RWPE1 (cell line): ENCODE results near the gene SALL1.

ENCODE experiments used
- CTCF ChIA-PET: fragments of 350-600 bp; sonication (Branson Sonifier 250); formaldehyde crosslinking; extraction: SDS; loops from one replicate; lab custom pipeline; 2021; lab: Yijun Ruan, JAX
- POLR2A ChIA-PET: fragments of 400-600 bp; formaldehyde crosslinking; extraction: SDS; loops from one replicate; lab custom pipeline; 2020; ENCODE audit warnings: antibody characterized with exemption; ENCODE audit not compliant: low non-redundant PET; lab: Yijun Ruan, JAX
- DNase-seq: peaks from one replicate; pipeline ENCODE4 v3.0.0; 2012; ENCODE audit warnings: low spot score
- H3K27ac ChIP-seq: fragments of 450-650 bp; 2 replicates; pipeline ENCODE4 v1.5.1; 2017
- CTCF ChIP-seq: fragments of 450-650 bp; conservative IDR thresholded peaks from 2 replicates; pipeline ENCODE4 v1.5.1; 2017; ENCODE audit warnings: low read depth, mild to moderate bottlenecking

Gene SALL1

GRCh38 chr16:51093726-51094280 is 57.3 kb downstream of the SALL1 start:
- POLR2A ChIA-PET = no interaction called here
- TF ChIP-seq CTCF = no peak
- H3K27ac ChIP-seq = no peak overlapping the region
- DNase-seq = no peak
- CTCF ChIA-PET = no interaction called here
